Ramos (cell line): ENCODE results near the gene CMA1.
"Not testable (repeated sequence)": the region's sequence is repeated elsewhere in the genome, so short reads cannot be mapped to it uniquely, and the experiment has no call there.

ENCODE experiments used
- in situ Hi-C: fragments of 300-500 bp; cut with MboI; formaldehyde crosslinking; loops from one replicate; pipeline ENCODE4 v1.14.3; 2022; ENCODE audit warnings: low sequenced_read_pairs; ENCODE audit not compliant: unreplicated experiment

The CMA1 gene

DNA sequence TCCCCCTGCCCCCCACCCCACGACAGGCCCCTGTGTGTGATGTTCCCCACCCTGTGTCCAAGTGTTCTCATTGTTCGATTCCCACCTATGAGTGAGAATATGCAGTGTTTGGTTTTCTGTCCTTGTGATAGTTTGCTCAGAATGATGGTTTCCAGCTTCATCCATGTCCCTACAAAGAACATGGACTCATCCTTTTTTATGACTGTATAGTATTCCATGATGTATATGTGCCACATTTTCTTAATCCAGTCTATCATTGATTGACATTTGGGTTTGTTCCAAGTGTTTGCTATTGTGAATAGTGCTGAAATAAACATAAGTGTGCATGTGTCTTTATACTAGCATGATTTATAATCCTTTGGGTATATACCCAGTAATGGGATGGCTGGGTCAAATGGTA lies 37.6 kb downstream of the CMA1 start:
- in situ Hi-C loops = not testable (repeated sequence)

DNA sequence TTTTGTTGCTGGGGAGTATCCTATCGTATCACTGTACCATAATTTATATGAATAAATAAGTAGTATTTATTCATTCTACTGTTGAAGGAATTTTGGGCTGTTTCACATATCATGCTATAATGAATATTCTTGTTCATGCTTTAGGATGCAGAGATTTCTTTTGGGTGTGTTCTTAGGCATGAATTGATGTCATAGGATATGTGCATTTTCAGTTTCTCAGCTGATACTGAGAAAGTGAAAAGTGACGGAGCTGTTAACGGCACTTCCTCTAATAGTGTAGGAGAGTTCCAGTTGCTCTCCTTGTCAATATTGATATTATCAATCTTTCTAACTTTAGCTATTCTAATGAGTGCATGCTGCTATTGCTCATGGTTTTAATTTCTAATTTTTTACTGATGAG lies 42.3 kb downstream of the CMA1 start:
- in situ Hi-C loops = no loop called here

DNA sequence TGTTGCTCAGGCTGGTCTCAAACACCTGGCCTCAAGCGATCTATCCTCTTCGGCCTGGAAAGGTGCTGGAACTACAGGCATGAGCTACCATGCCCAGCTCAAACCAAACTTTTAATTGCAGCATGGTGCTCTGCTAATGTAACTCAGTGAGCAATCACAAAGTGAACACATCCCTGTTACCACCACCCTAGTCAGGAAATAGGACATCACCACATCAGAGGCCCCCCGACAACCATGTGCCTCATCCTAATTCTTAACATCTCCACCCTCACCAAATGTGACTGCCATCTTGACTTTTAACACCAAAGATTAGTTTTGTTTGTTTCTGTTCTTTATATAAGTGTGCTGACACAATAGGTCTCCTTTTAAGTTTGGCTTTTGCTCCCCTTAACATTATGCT lies 42.7 kb downstream of the CMA1 start:
- in situ Hi-C loops = no loop called here

DNA sequence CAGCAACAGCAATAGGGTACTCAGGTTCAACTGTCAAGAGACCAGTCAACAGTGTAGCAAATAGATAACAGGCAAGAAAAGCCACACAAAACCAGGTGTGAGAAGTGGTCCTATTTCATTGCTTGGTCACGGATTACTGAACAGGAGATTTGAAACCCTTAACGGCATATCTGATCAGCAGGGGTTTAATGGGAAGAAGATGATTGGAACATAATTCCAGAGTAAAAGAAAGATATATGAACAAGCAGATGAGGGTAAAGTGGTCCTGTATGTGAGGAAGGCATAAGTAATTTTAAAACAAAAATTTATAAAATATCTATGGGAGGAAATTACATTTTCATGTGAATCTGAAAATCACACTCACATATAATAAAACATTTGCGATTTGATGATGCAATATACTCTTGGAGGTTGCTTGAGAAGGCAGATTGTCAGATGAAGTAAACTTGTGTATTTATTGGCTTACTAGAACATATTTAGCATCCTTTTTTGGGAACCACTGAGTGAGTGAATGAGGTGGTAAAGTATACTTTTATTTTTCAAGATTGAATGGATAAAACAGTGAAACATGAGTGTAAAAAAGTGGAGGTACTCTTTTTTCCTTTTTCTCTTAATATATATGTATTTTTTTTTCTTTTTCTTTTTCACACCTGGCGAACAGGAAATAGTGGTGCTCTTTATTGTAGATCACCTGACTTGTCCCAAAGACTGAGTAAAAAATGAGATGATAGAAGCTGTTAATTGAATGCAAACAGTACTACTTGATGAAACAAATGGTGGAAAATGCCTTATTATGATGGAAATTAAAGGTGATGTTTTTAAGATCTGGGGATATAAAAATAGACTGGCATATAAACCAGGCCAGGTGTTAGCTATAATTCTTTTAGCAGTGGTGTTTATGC lies 43.9 kb downstream of the CMA1 start:
- in situ Hi-C loops = no loop called here

DNA sequence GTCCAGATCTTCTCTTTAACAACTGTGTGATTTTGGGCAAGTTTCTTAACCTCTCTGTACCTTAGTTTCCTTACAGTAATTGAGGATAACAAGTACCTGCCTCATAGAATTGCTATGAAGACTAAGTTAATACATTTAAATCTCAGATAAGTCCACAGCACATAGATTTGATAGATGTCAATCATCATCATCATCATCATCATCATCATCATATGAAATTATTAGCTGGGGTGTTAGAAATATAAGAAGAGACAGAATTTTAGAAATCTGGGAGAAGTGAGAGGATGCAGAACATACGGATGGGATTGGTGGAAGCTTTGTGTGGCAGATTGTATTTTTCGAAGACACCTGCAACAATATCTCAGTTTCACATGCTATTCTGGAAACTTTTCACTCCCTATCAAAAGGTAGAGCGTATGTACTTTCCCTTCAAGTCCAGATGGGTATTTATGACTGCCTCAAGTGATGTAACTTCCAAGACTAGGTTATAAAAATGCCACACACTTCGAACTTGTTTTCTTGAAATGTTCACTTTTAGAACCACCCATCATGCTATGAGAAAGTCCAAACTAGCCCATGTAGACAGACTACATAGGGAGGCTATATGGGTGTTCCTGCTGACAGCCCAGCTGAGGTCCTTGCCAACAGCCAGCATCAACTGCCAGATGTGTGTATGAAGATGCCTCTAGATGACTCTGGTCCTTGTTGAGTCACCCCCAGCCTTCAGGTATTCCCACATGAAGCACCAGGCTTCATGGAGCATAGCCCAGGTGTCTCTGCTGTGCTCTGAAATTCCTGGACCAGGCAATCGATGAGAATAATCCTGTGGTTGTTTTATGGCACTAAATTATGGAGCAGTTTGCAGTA lies 44.8 kb downstream of the CMA1 start:
- in situ Hi-C loops = no loop called here

DNA sequence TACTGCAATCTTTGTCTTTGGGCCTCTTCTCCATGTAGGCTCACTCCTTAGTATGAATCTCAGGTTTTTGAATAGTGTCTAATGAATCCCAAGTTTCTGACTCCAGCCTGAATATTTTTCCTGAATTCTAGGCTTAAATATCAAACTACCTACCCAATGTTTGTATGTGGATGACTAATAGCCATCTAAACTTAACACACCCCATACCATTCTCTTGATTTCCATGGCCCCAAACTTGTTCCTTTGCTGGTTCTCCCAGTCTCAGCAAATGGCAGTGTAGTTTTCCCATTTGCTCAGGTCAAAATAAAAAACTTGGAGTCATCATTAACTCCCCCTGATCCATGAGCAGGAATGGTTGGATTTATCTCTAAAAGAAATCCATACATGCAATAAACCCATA lies 46.7 kb downstream of the CMA1 start:
- in situ Hi-C loops = no loop called here

DNA sequence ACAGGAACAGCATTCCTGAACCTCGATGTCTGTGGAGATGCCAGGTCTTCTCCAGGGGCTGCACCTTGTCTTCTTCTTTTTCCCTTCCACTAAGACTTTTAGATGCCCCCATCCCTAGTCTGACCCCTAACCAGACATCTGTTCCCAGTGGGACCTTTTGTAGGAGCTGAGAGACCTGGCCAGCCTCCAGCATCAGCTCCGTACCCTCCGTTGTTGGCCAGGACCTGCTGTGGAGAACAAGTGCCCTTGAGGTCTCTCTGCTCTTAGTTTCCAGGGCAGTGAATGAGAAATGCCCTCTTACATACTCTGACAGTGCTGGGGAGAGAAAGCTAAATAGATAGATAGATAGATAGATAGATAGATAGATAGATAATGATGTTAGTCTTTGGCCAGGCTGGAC lies 48.7 kb downstream of the CMA1 start:
- in situ Hi-C loops = no loop called here

DNA sequence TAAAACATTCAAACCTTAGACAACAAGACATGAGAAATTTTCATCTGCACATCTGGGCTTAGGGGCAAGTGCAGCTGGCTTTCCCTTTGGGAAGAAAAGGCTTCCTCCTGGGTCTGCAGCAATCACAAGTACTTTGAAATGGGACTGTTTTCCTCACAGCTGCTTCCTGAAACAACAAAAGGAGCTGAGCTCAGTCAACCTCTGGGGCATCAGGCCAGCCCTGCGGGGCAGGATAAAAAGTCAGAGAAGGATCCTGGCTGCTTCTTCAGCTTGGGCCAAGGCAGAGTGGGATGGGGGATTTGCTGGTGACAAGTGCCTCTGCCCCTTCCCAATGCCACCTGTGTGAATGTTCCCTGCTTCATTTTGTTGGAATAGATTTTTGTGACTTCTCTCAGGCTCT lies 49.3 kb downstream of the CMA1 start:
- in situ Hi-C loops = no loop called here

DNA sequence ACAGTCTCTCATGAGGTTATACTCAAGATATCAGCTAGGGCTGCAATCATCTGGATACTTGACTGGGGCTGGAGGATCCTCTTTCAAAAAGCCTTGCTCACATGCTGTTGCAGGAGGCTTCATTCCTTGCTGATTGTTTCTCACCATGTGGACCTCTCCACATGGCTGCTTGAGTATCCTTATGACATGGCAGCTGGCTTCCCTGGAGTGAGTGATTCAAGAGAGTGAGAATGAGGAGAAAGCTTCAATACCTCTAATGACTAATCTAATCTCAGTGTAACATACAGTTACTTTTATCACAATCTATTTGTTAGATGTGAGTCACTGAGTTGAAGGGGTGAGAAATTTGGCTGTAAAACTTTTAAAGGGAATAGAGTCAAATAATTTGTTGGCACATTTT lies 51.1 kb downstream of the CMA1 start:
- in situ Hi-C loops = no loop called here
